NAMALWA (cell line): ENCODE measurements around the gene VAV1.
"Not testable (repeated sequence)": the region's sequence is repeated elsewhere in the genome, so short reads cannot be mapped to it uniquely, and the experiment has no call there.

Source experiments
- DNase-seq: peaks from one replicate; pipeline ENCODE4 v3.0.0-alpha.2; 2015; ENCODE audit warnings: low spot score

The VAV1 gene

GRCh38 chr19:6760606-6761005, 11.9 kb upstream of the VAV1 start:
- DNase-seq: no peak

DNA sequence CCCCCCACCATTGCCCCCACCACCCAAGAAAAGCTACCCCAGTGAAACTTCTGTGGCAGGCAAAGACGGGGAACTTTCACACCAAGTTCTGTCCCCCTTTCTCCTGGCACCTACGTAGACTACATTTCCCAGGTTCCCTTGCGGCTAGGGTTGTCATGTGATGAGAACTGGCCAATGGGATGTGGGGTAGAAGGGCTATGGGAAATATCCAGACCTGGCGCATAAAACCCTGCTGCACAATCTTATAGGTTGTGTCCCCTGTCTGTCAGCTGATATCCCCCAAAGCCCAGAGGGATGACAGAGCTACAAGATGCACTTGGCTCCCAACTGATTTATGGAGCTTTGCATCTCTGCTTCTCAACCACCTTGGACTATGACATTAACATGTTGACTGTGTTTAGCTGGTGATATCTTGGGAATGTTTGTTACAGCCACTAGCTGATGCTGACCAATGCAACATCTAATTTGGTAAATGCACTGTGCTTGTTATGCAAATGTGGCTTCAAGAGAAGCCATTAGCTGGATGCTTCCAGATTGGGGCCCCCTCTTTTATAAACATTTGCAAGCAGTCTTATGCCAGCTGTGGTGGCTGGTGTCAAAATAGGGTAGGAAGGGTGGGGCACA, 11.3 kb upstream of the VAV1 start:
- DNase-seq: peak; percentile 92

DNA sequence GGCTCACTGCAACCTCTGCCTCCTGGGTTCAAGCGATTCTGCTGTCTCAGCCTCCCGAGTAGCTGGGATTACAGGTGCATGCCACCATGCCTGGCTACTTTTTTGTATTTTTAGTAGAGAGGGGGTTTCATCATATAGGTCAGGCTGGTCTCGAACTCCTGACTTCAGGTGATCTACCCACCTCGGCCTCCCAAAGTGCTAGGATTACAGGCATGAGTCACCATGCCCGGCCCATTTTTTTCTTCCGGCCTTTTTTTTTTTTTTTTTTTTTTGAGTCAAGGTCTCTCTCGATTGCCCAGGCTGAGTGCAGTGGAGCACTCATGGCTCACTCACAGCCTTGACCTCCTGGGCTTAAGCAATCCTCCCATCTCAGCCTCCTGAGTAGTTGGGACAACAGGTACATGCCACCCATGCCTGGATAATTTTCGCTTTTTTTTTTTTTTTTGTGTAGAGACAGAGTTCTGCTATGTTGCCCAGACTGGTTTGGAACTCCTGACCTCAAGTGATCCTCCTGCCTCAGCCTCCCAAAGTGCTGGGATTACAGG, 10.2 kb upstream of the VAV1 start:
- DNase-seq: not testable (repeated sequence)

DNA sequence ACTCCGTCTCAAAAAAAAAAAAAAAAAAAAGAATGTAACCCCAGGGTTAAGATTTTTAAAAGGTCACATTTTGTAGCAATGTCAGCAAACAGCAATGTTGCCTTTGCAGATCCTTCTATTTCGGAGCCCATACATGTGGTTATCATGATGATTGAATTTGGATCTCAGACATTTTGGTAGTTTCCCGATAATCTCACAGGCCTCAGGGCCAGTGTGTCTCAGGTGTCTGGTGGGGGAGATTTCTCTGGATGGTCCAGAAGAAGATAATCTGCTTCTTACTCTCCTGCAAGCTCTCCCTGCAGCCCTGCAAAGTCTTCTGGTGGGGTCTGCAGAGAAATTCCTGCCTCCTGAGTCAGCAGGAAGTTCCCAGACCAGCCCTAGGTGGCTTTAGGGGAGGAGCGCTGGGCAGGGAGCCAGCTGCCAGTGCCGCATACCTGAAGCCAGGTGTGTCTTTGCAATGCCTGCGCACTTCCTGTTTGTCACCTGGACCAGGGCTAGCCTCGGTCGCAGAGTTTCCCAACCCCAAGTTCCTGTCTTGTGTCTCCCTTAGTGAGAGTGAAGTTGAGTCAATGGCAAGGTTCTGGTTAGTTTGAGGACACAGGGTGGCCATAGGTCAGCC, 6.7 kb upstream of the VAV1 start:
- no peak for DNase-seq

DNA sequence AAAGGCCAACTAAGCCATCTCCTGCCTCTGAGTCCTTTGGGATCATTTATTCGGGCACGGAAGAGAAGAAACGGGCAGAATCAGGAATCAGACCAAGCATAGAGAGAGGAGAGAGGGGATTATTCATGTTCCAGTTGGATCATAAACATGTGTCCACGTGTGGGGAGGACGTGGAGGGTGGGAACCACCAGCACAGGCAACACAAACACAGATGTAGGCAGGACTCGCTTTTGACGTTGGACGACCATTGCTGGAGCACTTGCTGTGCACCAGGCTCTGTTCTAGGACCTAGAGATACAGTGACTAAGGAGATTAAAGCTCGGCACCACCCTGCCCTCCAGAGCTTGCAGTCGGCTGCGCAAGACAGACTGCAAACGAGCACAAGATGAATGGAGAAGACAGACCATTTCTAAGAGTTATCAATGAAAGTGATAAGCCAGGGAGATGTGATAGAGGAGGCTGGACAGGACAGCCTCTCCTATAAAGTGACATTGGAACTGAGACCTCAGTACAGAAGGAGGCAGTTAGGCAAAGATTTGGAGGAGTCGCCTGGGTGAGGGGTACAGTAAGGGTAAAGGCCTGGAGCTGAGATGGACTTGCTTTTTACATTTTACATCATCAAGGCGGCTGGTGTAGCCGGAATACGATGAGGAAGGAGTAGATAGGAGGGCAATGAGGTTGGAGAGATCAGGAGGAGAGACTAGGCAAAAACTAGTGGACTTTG, 6.0 kb upstream of the VAV1 start:
- no peak for DNase-seq

DNA sequence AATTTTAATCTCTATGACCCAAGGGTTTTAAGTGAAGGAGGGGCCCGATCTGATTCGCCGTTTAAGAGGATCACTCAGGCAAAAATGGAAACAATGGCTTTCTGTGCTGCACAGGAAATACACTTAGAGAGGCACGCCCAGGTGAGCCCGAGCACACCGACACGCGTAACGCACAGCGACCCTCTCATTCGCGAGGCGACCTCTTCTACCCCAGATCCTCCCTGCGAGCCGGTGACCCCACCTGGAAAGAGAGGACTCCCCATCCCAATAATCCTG, 5.5 kb upstream of the VAV1 start:
- DNase-seq: peak; percentile 51

- DNase-seq: peak; percentile 97
Observed at GRCh38 chr19:6767357-6768235, 4.9 kb upstream of the VAV1 start, which contains the start of gene SH2D3A. SH2D3A (minus strand) TSS chr19:6767435; CDS start chr19:6763748, 3,687 bp downstream.

DNA sequence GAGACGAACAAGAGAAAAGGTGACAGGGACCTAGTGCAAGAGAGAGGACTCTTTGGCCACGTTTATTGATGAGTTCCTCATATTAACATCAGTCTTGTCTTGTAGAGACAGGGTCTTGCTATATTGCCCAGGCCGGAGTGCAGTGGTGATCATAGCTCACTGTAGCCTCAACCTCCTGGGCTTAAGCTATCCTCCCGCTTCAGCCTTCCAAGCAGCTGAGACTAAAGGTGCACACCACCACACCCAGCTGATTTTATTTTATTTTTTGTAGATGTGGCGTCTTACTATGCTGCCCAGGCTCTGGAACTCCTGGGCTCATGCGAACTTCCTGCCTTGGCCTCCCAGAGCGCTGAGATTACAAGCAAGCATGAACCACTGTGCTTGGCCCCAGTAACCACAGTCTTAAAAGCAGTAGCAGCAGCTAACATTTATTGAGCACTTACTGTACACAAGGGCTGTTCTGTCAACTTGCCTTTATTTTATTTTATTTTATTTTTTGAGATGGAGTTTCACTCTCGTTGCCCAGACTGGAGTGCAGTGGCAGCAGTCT, 4.2 kb upstream of the VAV1 start:
- no peak for DNase-seq

DNA sequence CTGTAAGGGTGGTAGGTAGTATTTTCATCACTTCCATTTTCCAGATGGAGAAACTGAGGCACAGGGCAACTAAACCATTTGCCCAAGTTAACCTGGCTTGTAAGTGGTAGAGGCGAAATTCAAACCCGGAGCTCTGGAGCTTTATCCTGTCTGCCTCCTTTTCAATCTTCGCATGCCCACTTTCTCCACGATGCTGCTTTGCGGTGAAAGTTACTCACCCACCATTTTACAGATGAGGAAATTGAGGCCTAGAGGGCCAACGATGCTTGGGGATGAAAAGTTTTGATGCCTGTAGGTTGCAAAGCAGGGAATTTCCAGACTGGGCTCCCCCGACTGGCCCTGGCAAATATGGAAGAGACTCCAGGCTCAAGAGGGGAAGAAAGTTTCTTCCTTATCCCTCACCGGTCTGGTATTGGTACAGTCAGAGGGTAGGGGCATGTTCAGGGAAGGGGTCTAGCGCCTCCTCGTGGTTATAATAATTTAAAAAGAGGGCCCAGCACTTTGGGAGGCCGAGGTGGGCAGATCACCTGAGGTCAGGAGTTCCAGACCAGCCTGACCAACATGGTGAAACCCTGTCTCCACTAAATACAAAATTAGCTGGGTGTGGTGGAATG, 3.4 kb upstream of the VAV1 start:
- no peak for DNase-seq

- DNase-seq: not testable (repeated sequence)
Observed at GRCh38 chr19:6771648-6772027, 870 bp upstream of the VAV1 start.

DNA sequence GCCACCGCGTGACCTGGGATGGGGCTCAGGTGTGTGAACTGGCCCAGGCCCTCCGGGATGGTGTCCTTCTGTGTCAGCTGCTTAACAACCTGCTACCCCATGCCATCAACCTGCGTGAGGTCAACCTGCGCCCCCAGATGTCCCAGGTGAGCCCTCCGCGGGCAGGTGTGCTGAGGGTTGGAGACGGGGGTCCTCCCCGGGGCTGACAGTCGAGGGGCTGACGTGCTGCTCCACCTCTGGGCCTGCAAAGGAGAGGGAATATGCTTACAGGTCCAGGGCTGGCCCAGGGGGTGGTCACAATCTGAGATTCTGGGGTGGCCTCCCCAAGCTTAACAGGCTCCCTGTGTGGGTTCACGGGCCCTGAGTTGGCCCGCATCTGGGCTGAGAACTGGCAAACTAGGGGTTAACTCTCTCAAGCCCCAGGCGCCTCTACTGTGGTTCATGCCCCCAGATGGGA, 386 bp downstream of the VAV1 start:
- no peak for DNase-seq

GRCh38 chr19:6773323-6773931, 919 bp downstream of the VAV1 start:
- DNase-seq: peak; percentile 81

DNA sequence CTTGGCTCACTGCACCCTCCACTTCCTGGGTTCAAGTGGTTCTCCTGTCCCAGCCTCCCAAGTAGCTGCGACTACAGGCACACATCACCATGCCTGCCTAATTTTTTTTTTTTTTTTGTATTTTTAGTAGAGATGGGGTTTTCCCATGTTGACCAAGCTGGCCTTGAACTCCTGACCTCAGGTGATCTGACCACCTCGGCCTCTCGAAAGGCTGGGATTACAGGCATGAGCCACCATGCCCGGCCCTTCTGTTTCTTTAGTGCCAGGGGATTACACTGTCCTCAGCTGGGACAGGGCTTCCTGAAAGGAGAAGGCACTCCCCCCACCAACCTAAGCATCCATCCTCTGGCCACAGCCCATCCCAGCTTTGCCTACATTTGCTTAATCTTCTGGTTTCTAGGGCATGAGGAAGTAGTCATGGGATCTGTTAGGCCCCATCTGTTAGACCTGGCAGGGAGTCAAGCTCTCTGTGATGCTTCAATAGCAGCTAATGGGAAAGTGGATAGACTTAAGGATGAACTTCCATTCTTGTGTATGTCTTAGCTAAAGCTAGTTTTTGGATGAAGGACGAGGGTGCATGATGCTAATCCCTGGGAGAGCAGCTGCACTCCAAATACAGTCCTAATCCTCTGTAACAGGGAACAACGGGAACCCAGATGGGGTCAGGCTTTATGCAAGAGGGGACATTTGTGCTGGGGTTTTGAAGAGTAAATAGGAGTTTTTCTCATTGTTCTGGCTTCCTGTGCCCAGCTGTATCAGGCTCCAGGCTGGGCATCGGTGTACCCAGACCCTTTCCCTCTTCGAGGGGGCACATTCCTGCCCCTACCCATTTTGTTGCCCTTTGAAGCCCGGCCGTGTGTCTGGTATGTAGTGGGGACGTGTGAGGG, 2.6 kb downstream of the VAV1 start:
- peak; percentile 36 for DNase-seq

- not testable (repeated sequence) for DNase-seq
Observed at GRCh38 chr19:6776045-6776444, 3.5 kb downstream of the VAV1 start.

GRCh38 chr19:6776999-6777398, 4.5 kb downstream of the VAV1 start:
- no peak for DNase-seq

DNA sequence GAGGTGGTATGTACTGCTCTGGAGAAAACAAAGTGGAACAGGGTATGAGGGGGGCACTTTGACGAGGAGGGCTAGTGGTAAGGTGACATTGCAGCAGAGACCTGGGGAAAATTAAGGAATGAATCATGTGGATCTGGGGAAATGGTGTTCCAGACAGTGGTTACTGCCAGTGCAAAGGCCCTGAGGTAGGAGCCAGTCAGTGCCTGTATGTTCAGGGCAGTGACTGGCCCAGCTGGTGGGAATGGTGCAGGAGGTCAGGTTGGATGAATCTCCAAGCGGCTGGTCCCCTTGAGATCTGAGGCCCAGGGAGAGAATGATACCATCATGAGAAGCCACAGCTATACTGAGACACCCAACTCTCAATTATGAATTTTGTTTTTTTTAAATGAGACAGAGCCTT, 4.9 kb downstream of the VAV1 start:
- no peak for DNase-seq

DNA sequence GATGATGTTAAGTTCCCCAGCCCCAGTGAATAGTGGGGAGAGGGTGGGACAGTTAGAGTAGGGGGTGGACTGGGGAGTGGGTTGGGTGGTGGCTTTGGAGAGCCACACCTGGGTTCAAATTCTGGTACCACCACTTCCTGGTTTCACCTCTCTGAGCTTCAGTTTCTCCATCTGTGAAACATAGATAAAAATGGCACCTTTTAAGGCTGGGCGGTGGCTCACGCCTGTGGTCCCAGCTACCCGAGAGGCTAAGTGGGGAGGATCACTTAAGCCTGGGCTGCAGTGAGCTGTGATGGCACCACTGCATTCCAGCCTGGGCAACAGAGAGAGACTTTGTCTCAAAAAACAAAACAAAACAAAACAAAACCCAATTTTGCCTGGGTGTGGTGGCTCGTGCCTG, 5.9 kb downstream of the VAV1 start:
- DNase-seq: no peak

GRCh38 chr19:6779206-6779605, 6.7 kb downstream of the VAV1 start:
- DNase-seq: no peak

- no peak for DNase-seq
Observed at GRCh38 chr19:6787393-6787792, 14.9 kb downstream of the VAV1 start.

- no peak for DNase-seq
Observed at GRCh38 chr19:6788896-6789295, 16.4 kb downstream of the VAV1 start.
